ENCODE data around the gene CADM1. TPM values are rescaled to one million over a fixed set of nuclear protein-coding genes. Genes with fewer than 3 reads are reported as not detected.
A peak's percentile ranks its signal among the peaks of the same experiment; 100 is the strongest.

The CADM1 gene
- total RNA-seq, 1 donor from 2014 or later = 65.4 TPM

- no peak for DNase-seq (ENCODE audit: low read depth)
These were observed 259.5 kb downstream of the CADM1 start for GRCh38 chr11:115244758-115245157.

GRCh38 chr11:115244296-115244695 is 259.9 kb downstream of the CADM1 start:
- no peak for DNase-seq (ENCODE audit: low read depth)

GRCh38 chr11:115242982-115243381 is 261.2 kb downstream of the CADM1 start:
- DNase-seq (ENCODE audit: low read depth) = peak; percentile 42

GRCh38 chr11:115241899-115242298 is 262.3 kb downstream of the CADM1 start:
- DNase-seq (ENCODE audit: low read depth) = no peak

- no peak for DNase-seq (ENCODE audit: low read depth)
These were observed 265.4 kb downstream of the CADM1 start for GRCh38 chr11:115238791-115239190.

- DNase-seq (ENCODE audit: low read depth) = no peak
These were observed 266.1 kb downstream of the CADM1 start for GRCh38 chr11:115238086-115238485.

GRCh38 chr11:115237578-115237977 is 266.6 kb downstream of the CADM1 start:
- DNase-seq (ENCODE audit: low read depth) = no peak

- no peak for DNase-seq (ENCODE audit: low read depth)
These were observed 269.4 kb downstream of the CADM1 start for GRCh38 chr11:115234794-115235193.

GRCh38 chr11:115226556-115226955 is 277.7 kb downstream of the CADM1 start:
- DNase-seq (ENCODE audit: low read depth) = peak; percentile 97

- DNase-seq (ENCODE audit: low read depth) = no peak
These were observed 279.7 kb downstream of the CADM1 start for GRCh38 chr11:115224551-115224950.

- peak; percentile 35 for DNase-seq (ENCODE audit: low read depth)
These were observed 281.2 kb downstream of the CADM1 start for GRCh38 chr11:115222863-115223530.

GRCh38 chr11:115222218-115222862 is 281.9 kb downstream of the CADM1 start:
- peak; percentile 99 for DNase-seq (ENCODE audit: low read depth)

GRCh38 chr11:115221461-115222069 is 282.6 kb downstream of the CADM1 start:
- DNase-seq (ENCODE audit: low read depth) = no peak

- no peak for DNase-seq (ENCODE audit: low read depth)
These were observed 283.3 kb downstream of the CADM1 start for GRCh38 chr11:115220911-115221310.

- no peak for DNase-seq (ENCODE audit: low read depth)
These were observed 283.8 kb downstream of the CADM1 start for GRCh38 chr11:115220423-115220822.

- DNase-seq (ENCODE audit: low read depth) = no peak
These were observed 284.8 kb downstream of the CADM1 start for GRCh38 chr11:115219376-115219775.

- DNase-seq (ENCODE audit: low read depth) = peak; percentile 18
These were observed 286.4 kb downstream of the CADM1 start for GRCh38 chr11:115217726-115218311.

- DNase-seq (ENCODE audit: low read depth) = no peak
These were observed 288.3 kb downstream of the CADM1 start for GRCh38 chr11:115215694-115216617.

GRCh38 chr11:115214644-115215234 is 289.5 kb downstream of the CADM1 start:
- no peak for DNase-seq (ENCODE audit: low read depth)

- no peak for DNase-seq (ENCODE audit: low read depth)
These were observed 291.2 kb downstream of the CADM1 start for GRCh38 chr11:115213007-115213406.

GRCh38 chr11:115208808-115209259 is 295.4 kb downstream of the CADM1 start:
- DNase-seq (ENCODE audit: low read depth) = no peak
